GM18868 (cell line): ENCODE results near the gene CLTRN.

Experiments used
- ATAC-seq: cut with Tn5 transposase; IDR thresholded peaks from one replicate; pipeline ENCODE4 v1.9.1; 2021; ENCODE audit warnings: mild to moderate bottlenecking, moderate library complexity; ENCODE audit not compliant: unreplicated experiment

CLTRN gene

DNA sequence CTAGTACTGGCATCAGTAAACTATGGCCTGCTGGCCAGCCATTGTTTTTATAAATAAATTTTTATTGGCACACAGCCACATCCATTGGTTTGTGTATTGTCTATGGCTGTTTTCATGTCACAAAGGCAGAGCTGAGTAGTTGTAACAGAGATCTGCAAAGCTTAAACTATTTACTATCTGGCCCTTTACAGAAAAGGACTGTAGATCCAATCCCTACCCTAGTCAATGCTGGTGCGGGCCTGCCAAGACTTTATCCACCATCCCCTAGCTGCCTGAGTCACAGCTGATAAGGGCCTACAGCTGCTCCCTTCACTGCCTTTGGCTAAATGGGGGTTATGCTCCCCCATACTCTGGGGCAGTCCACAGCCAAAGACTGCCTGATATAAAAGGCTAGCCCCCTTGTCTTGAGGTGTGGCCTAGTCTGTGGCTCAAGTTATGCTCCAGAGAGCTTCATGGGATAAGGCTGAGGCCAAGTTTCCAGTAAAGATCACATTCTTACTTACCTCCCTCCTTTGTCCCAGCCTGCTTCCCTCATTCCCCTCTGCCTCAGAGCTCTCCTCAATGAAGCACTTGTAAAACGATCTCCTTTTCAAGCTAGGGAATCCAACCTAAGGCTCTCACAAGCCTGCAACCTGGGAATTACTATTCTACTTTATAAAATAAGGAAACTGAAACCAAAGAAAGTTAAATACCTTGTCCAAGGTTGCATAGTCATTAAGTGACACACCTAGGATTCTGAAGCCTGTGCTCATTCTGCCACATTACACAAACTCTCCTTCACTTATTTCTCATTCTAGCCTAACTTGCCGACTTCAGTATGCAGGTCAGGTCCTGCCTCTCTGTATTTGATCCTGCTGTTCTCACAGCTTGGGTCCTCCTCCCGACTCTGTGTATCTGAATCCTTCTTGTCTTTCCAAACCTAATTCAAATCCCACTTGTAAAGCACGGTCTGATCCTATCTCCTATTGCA is 84.5 kb downstream of the CLTRN start:
- ATAC-seq: no peak
